Cortex of kidney (tissue), 1 donor: ENCODE results near the gene SSH3.
"Not testable (repeated sequence)": the region's sequence is repeated elsewhere in the genome, so short reads cannot be mapped to it uniquely, and the experiment has no call there.

Experiments
- DNase-seq: peaks from one replicate; lab custom pipeline; 2025; lab: John Stamatoyannopoulos, UW

SSH3 gene

GRCh38 chr11:67312187-67313021, 9.1 kb downstream of the SSH3 start:
- no peak for DNase-seq

- no peak for DNase-seq
Measured at GRCh38 chr11:67313125-67313890, 10.0 kb downstream of the SSH3 start.

GRCh38 chr11:67314218-67314617, 10.9 kb downstream of the SSH3 start:
- DNase-seq = no peak

- DNase-seq = no peak
Measured at GRCh38 chr11:67315325-67315909, 12.1 kb downstream of the SSH3 start.

- no peak for DNase-seq
Measured at GRCh38 chr11:67316882-67317204, 13.5 kb downstream of the SSH3 start.

- DNase-seq = no peak
Measured at GRCh38 chr11:67317205-67317887, 14.0 kb downstream of the SSH3 start.

GRCh38 chr11:67317888-67318555, 14.7 kb downstream of the SSH3 start:
- DNase-seq = no peak

- DNase-seq = not testable (repeated sequence)
Measured at GRCh38 chr11:67318876-67319275, 15.5 kb downstream of the SSH3 start.

- no peak for DNase-seq
Measured at GRCh38 chr11:67320011-67320410, 16.7 kb downstream of the SSH3 start.

- DNase-seq = no peak
Measured at GRCh38 chr11:67320691-67321090, 17.4 kb downstream of the SSH3 start.

GRCh38 chr11:67321313-67321871, 18.1 kb downstream of the SSH3 start:
- DNase-seq = no peak

GRCh38 chr11:67322049-67322448, 18.7 kb downstream of the SSH3 start:
- no peak for DNase-seq

GRCh38 chr11:67323526-67323925, 20.2 kb downstream of the SSH3 start:
- DNase-seq = no peak

GRCh38 chr11:67332081-67332691, 28.9 kb downstream of the SSH3 start:
- no peak for DNase-seq

- DNase-seq = no peak
Measured at GRCh38 chr11:67337257-67337656, 33.9 kb downstream of the SSH3 start.

- DNase-seq = no peak
Measured at GRCh38 chr11:67344264-67344663, 40.9 kb downstream of the SSH3 start.

- no peak for DNase-seq
Measured at GRCh38 chr11:67345247-67345919, 42.1 kb downstream of the SSH3 start.

- DNase-seq = no peak
Measured at GRCh38 chr11:67345920-67346819, 42.8 kb downstream of the SSH3 start.

- DNase-seq = no peak
Measured at GRCh38 chr11:67347964-67348749, 44.8 kb downstream of the SSH3 start.
